HT1080 (cell line): ENCODE measurements around the gene RPL13. TPM values are rescaled to one million over a fixed set of nuclear protein-coding genes. Genes with fewer than 3 reads are reported as not detected.
A peak's percentile ranks its signal among the peaks of the same experiment; 100 is the strongest.

ENCODE experiments used
- DNase-seq: peaks from one replicate; pipeline ENCODE4 v3.0.0-alpha.2; 2015; ENCODE audit warnings: low read depth
- polyA plus RNA-seq, 2 experiments: library from polyadenylated mRNA; depleted of rRNA; stranded (reverse); fragments of >200 nt; gene quantifications; 2 replicates each; pipeline ENCODE4 v1.2.3, GENCODE V29; 2015
- total RNA-seq: library from RNA; depleted of rRNA; stranded (reverse); fragments of >200 nt; shearing (Covaris generic); gene quantifications from 2 replicates; pipeline ENCODE4 v1.2.3, GENCODE V29; 2014; rRNA removed

RPL13 gene
- 4,778 and 6,062 TPM in 2 replicates for total RNA-seq
- 7,134 and 7,194 TPM in 2 replicates for polyA plus RNA-seq (2015; cell fraction: cytosol; rRNA removed)
- polyA plus RNA-seq (2015; cell fraction: nucleus; rRNA removed), result 2,253 and 2,304 TPM in 2 replicates

GRCh38 chr16:89560378-89561141 lies at the start of gene RPL13:
Gene RPL13, plus strand, starts transcription at chr16:89560682. Its CDS starts 278 bp downstream, at chr16:89560960.
- DNase-seq, result peak; percentile 96

GRCh38 chr16:89511374-89511773 lies 49.1 kb upstream of the RPL13 start:
- DNase-seq, result no peak

DNA sequence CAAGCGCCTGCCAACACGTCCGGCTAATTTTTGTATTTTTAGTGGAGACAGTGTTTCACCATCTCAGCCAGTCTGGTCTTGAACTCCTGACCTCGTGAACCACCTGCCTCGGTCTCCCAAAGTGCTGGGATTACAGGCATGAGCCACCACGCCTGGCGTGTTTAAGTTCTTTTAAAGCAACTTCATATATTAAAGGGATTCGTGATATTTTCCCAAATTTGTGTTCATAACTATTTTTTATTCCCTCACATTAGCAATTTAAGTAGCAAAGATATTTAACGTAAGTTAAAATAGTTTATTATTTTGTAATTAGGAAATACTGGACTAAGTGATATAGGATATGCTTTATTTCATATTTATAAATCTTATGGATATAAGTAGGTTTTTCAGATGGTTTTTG lies 48.0 kb upstream of the RPL13 start:
- DNase-seq, result no peak

DNA sequence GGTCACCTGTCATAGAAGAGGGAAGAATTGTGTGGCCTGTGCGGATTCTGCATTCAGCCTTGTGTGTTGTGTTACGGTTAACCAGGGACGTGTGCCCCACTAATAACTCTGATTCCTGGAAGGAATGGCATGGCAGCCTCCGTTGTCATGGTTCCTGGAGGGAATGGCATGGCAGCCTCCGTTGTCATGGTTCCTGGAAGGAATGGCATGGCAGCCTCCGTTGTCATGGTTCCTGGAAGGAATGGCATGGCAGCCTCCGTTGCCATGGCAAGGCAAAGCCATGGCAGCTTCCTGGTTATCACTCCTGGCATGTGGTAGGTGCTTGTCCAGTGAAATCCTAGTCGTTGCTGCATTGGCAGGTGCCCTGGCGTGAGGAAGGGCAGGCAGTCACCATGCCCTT lies 43.4 kb upstream of the RPL13 start:
- DNase-seq, result no peak

DNA sequence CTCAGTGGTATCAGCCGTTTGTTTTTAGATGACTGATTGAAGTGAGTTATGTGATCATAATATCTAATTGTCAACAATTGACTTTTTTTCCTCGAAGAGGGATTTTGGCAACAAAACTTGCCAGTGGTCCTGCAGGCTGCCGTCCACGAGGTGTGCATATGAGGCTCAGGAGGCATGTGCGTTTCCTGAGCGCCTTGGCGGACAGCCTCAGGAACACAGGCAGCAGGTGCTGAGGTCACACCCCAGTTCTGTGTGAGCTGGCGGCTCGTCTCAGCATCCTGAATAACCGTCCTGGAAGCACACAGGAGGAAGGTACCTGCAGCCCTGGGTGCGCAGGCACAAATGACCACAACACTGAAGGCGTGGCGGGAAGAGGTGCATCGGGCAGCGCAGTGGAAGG lies 40.6 kb upstream of the RPL13 start:
- no peak for DNase-seq

DNA sequence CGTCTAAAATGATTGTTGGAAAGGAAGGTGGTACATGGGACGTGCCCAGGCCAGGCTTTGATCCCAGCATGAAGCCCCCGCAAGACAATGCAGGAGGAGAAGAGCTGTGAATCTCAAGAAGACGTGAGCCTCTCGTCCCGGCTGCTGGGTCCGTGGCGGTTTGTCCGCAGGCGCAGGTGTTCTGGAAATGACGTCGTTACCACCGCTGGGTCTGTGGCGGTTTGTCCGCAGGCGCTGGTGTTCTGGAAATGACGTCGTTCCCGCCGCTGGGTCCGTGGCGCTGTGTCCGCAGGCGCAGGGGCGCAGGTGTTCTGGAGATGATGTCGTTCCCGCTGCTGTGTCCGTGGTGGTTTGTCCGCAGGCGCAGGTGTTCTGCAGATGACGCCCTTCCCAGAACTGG lies 38.2 kb upstream of the RPL13 start:
- no peak for DNase-seq

GRCh38 chr16:89523680-89524344 lies 36.7 kb upstream of the RPL13 start:
- no peak for DNase-seq

GRCh38 chr16:89525146-89525913 lies 35.2 kb upstream of the RPL13 start:
- DNase-seq, result no peak

DNA sequence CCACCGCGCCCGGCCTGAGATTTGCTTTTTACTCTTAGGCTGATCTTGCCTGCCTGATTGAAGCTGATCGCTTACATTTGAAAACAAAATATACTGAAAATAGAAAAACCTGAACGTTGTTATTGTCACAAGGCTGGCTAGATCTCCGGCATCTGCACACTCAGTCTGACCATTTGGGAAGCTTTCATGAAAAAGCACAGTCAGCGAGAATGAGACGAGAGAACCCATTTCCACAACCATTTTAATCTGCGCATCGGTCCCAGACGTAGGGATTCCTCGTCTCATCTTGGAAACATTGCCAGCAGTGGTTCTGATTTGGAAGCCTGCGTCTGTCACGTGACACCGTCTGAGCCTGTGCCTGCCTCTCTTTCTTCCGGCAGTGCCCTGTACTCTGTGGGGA lies 31.4 kb upstream of the RPL13 start:
- no peak for DNase-seq

DNA sequence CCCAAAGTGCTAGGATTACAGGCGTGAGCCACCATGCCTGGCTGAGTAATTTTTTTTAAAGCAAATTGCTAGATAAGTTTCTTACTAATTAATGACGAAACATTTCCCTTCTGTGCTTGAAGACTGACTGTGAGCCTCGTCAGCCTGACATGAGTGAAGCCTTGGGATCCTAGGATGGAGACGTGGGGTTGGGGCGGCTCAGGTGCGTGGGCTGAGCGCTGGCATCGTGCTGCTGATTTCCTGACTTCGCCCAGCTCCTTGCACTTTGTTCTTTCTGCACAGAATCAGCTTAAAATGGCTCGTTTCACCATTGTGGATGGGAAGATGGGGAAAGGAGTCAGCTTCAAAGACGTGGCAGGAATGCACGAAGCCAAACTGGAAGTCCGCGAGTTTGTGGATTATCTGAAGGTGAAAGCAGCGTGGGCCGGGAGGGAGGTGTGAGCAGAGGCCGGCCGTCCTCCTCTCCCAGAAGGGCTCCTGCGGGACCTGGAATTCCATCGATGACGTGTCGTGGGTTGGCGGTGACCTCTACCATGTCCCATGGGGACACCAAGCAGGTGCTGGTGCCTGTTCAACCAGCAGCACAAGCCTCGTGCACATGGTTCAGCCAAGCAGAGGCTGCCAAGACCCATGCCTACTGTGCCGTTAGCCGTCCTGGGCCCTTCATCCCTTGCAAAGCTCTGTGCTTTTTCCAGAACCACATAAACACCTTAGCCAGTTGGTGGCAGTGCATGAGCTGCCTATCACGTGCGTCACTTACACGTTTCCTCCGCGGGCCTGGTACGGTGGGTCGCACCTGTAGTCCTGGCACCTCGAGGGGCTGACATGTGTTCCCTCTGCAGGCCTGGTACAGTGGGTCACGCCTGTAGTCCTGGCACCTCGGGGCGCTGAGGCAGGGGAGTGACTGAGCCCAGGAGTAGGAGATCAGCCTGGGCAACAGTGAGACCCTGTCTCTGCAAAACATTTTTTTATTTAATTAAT lies 29.8 kb upstream of the RPL13 start:
- DNase-seq, result no peak

DNA sequence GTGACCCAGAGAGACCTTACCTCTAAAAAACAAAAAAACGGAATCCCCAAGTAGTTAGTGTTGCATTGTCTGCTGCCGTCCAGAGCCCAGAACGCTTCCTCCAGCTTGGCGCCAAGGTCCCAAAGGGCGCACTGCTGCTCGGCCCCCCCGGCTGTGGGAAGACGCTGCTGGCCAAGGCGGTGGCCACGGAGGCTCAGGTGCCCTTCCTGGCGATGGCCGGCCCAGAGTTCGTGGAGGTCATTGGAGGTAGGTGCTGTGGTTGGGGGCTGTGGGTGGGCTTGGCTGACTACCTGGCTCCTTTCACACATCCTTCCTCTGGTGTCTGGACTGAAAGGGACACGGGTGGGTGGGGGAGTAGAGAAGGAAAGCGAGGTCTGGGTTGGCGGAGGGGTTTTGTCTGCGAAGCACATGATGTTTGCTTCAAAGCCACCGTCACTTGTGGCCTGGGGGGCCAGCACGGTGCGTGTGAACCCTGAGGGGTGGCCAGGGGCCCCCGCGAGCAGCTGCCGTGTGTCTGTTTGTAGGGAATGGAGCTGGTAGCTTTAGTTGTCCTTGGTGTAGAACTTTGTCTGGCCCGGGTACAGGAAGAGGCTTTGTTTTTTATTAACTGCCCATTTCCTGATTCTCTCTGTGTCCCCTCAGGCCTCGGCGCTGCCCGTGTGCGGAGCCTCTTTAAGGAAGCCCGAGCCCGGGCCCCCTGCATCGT lies 28.5 kb upstream of the RPL13 start:
- DNase-seq, result no peak

DNA sequence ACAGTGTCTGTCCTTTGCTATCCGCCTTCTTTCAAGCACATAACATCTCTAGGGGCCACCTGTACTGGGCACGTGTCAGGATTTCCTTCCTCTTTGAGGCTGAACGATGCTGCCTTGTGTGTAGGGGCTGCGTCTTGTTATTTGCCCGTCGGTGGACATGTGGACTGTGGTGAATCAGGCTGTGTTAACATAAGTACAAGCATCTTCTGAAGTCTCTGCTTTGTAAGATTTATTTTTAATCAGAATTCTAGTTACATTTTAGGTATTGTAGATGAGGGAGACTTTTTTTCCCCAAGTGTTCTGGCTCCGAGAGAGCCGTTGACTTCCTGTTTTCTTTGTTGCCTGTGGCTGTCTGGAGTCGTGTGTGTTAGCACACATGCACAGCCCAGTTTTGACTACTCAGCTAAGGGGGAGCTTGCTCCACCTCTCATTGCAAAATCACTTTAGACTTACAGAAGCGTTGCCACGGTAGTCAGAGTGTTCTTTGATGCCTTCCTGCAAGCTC lies 26.2 kb upstream of the RPL13 start:
- DNase-seq, result no peak

- no peak for DNase-seq
These were observed 24.1 kb upstream of the RPL13 start for GRCh38 chr16:89536371-89536770.

DNA sequence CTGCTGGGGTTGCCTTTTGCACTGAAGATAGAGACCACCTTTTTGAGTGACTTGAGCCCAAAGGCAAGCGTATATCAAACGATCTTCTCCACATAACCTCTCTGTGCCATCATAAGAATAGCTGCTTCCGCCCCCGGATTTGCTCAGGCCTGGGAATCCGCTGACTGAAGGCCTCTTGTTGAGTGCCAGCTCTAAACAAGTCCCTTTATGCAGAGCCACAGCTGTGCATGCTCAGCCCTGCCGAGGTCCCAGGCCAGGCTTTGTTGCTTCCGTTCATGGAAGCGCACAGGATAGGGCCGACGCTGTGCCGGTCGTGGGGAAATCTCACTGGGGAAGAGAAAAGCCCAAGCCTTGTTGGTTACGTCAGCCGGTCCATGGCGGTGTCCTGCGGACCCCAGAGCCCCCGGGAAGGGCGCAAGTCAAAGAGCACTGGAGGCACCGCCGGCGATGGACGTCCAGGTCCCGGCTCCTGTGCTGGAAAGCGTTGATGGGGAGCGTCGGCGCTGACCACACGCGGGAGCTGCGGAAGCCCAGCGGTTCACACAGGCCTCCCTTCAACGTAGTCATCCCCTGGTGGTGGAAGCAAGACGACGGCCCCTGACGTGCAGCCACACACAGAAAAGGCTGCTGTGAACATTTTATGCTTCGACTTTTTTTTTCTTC lies 23.5 kb upstream of the RPL13 start:
- no peak for DNase-seq

DNA sequence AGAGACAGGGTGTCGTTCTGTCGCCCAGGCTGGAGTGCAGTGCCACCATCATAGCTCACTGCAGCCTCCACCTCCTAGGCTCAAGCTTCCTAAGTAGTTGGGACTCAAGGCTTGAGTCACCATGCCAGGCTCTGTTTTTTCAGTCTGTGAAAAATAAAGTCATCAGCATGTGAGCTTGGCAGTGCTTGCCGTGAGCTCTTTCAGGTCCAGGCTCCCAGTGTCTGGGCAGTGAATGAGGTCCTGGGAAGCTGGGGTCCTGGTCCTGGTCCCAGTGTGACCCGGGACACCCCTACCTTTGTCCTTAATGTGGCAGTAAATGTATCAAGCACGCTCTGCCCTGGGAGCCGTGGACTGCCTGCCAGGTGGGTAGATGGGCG lies 22.9 kb upstream of the RPL13 start:
- no peak for DNase-seq

DNA sequence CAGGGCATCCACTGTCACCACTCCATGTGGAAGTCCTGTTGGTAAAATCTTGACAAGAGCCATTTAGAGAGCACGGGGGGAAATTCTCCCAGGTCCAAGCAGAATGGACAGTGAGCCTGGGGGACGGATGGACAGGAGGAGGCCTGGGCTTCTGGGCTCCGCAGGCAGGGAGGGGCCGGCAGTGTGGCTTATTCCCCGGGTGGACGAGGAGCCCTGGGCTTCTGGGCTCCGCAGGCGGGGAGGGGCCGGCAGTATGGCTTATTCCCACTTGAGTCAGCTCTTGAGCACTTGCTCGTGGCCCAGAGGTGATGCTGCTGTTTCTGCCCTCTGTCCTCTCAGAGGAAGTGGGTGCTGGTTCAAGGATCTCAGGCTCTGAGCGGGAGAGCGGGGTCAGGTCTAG lies 22.2 kb upstream of the RPL13 start:
- no peak for DNase-seq

DNA sequence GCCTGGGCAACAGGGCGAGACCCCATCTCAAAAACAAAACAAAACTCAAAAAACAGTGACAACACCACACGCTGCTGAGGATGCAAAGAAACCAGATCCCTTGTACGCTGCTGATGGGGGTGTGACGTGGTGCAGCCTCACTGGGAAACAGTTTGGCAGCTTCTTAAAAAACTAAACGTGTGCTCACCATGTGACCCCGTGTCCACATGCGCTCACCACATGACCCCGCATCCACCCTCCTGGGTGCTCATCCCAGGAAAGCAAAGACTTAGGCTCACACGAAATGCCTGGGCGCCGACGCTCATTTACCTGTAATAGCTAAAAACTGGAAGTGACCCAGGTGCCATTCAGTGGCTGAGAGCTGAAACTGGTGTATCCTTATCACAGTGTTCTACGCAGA lies 19.9 kb upstream of the RPL13 start:
- DNase-seq, result no peak

DNA sequence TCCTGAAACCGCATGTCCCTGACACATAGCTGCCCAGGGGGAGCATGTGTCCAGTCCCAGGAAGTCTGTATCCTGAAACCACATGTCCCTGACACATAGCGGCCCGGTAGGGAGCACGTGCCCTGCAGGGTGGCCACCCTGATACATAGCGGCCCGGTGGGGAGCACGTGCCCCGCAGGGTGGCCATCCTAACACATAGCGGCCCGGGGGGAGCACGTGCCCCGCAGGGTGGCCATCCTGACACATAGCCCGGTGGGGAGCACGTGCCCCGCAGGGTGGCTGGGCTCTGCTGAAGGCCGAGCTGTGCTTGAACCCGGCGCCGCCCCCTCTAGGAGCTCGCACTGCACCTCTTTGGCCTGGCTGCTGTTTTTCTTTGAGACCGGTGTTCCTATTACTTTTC lies 18.7 kb upstream of the RPL13 start:
- no peak for DNase-seq

DNA sequence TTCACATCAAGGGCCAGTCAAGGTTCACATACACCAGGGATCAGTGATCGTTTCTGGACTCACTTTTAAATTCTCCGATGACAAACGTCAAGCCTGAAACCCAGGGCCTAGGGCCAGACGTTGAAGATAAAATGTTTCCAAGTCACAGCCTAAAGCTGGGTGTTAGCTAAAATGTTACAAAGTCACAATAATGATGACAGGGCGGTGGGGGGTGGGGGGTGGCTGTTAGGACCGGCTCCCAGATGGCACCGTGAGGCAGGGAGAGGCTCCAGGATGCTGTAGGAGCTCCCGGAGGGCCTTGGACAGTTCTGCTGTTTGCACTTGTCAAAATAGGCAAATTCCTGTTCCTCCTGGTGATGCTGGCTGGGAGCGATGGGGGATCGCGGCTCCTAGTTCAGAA lies 16.4 kb upstream of the RPL13 start:
- DNase-seq, result no peak

GRCh38 chr16:89544713-89545043 lies 15.8 kb upstream of the RPL13 start:
- no peak for DNase-seq
